Subcutaneous abdominal adipose tissue (tissue), 5 donors: Measurements from ENCODE around the gene PTCHD4.

ENCODE experiments used
- H3K27ac ChIP-seq: one replicate; pipeline ENCODE4 v1.7.0; 2013; ENCODE audit warnings: low read depth, mild to moderate bottlenecking, inconsistent platforms, low read length, moderate library complexity
- H3K27me3 ChIP-seq, 5 donors: one replicate each; pipeline ENCODE4 v1.7.0; 2013; ENCODE audit warnings: low read length in 5 of 5, inconsistent platforms in 1 of 5; ENCODE audit not compliant: control insufficient read depth in 5 of 5, insufficient read depth in 4 of 5
- H3K36me3 ChIP-seq, 5 donors: one replicate each; pipeline ENCODE4 v1.7.0; 2013; ENCODE audit warnings: low read length in 5 of 5; ENCODE audit not compliant: control insufficient read depth in 5 of 5, insufficient read depth in 5 of 5
- H3K4me1 ChIP-seq, 5 donors: one replicate each; pipeline ENCODE4 v1.7.0; 2013; ENCODE audit warnings: low read length in 5 of 5, mild to moderate bottlenecking in 3 of 5, moderate library complexity in 1 of 5; ENCODE audit not compliant: control insufficient read depth in 5 of 5, insufficient read depth in 5 of 5
- H3K4me3 ChIP-seq, 5 donors: one replicate each; pipeline ENCODE4 v1.7.0; 2013; ENCODE audit warnings: low read length in 5 of 5, low read depth in 1 of 5
- H3K9ac ChIP-seq, 5 donors: one replicate each; pipeline ENCODE4 v1.7.0; 2013; ENCODE audit warnings: low read length in 5 of 5, mild to moderate bottlenecking in 4 of 5, moderate library complexity in 3 of 5
- H3K9me3 ChIP-seq, 5 donors: one replicate each; pipeline ENCODE4 v1.7.0; 2013; ENCODE audit warnings: low read length in 5 of 5; ENCODE audit not compliant: control insufficient read depth in 5 of 5
- donor health status: healthy.
- donor health status: healthy.
- donor health status: healthy.
- donor health status: healthy.
- donor health status: healthy.

The PTCHD4 gene

GRCh38 chr6:48061265-48061990 lies 49.6 kb downstream of the PTCHD4 start:
- Histone ChIP-seq H3K9ac (no peak overlapping the region), H3K27ac (no peak overlapping the region), H3K4me3 (peak overlapping the region in 1 of 5 donors; percentile 37), H3K27me3 (no peaks in the 10 kb centered on the region), H3K36me3 (no peaks in the 10 kb centered on the region), H3K9me3 (no peaks in the 10 kb centered on the region), H3K4me1 (peaks cover 0 to 16% (median 0%) of the 10 kb centered on the region in 5 donors)
